Panc1 (cell line): Measurements from ENCODE around the gene TMEM191C. TPM values are rescaled to one million over a fixed set of nuclear protein-coding genes. Genes with fewer than 3 reads are reported as not detected.
"Not testable (repeated sequence)": the region's sequence is repeated elsewhere in the genome, so short reads cannot be mapped to it uniquely, and the experiment has no call there.

Experiments
- ATAC-seq: fragments of 200-7000 bp; cut with Tn5 transposase; 2 replicates; pipeline ENCODE4 v1.9.1; 2020; ENCODE audit warnings: mild to moderate bottlenecking, moderate library complexity
- BruUV-seq: library from RNA; stranded (reverse); fragments of 400-500 nt; replicated peaks from 2 replicates; lab custom pipeline; 2021; lab: Mats Ljungman, UMichigan
- CTCF ChIA-PET: fragments of 300-600 bp; sonication (Branson Sonifier 250); formaldehyde crosslinking; loops from one replicate; lab custom pipeline; 2022; ENCODE audit warnings: antibody characterized with exemption; lab: Charles Lee
- POLR2A ChIA-PET: fragments of 300-600 bp; sonication (Branson Sonifier 250); formaldehyde crosslinking; loops from one replicate; lab custom pipeline; 2022; ENCODE audit warnings: antibody characterized with exemption; lab: Charles Lee
- DNase-seq: peaks from one replicate; pipeline ENCODE4 v3.0.0-alpha.2; 2010; ENCODE audit warnings: low read depth, low spot score
- H3K27ac ChIP-seq: 2 replicates; pipeline ENCODE4 v1.5.1; 2011; ENCODE audit warnings: mild to moderate bottlenecking, low read length, inconsistent platforms
- H3K27me3 ChIP-seq: fragments of 200-500 bp; sonication (Bioruptor generic); 2 replicates; pipeline ENCODE4 v1.6.0; 2014; ENCODE audit warnings: low read length, inconsistent platforms; ENCODE audit not compliant: control insufficient read depth, insufficient read depth
- H3K36me3 ChIP-seq: fragments of 200-500 bp; sonication (Bioruptor generic); 2 replicates; pipeline ENCODE4 v1.5.1; 2014; ENCODE audit warnings: inconsistent platforms, mild to moderate bottlenecking, low read length, moderate library complexity; ENCODE audit not compliant: control insufficient read depth, insufficient read depth
- H3K4me1 ChIP-seq: 2 replicates; pipeline ENCODE4 v1.5.1; 2011; ENCODE audit warnings: inconsistent platforms, mild to moderate bottlenecking, low read length, moderate library complexity; ENCODE audit not compliant: control insufficient read depth, insufficient read depth
- H3K4me3 ChIP-seq, 2 experiments: 2 replicates each; pipeline ENCODE4 v1.5.1; 2011 to 2012; ENCODE audit warnings: low read depth in 2 of 2, low read length in 2 of 2, mild to moderate bottlenecking in 2 of 2, inconsistent platforms in 1 of 2, moderate library complexity in 1 of 2
- H3K9me3 ChIP-seq: fragments of 200-500 bp; sonication (Bioruptor generic); 2 replicates; pipeline ENCODE4 v1.5.1; 2014; ENCODE audit warnings: low read depth, mild to moderate bottlenecking, inconsistent platforms, low read length, moderate library complexity; ENCODE audit not compliant: control insufficient read depth, insufficient read depth
- CTCF ChIP-seq: fragments of 450-650 bp; IDR thresholded peaks from 2 replicates; pipeline ENCODE4 v1.5.1; 2017; ENCODE audit warnings: mild to moderate bottlenecking
- POLR2AphosphoS5 ChIP-seq: IDR thresholded peaks from 2 replicates; pipeline ENCODE4 v1.6.1; 2012; ENCODE audit warnings: mild to moderate bottlenecking, low read depth, low read length, moderate library complexity
- REST ChIP-seq, 2 experiments: IDR thresholded peaks; 2 replicates each; pipeline ENCODE4 v1.6.1; 2011 to 2012; ENCODE audit warnings: low read depth in 2 of 2, control low read depth in 1 of 2, low read length in 1 of 2, mild to moderate bottlenecking in 1 of 2, moderate library complexity in 1 of 2; ENCODE audit not compliant: insufficient read depth in 1 of 2
- SIN3A ChIP-seq: IDR thresholded peaks from 2 replicates; pipeline ENCODE4 v1.6.1; 2012; ENCODE audit warnings: low read depth, mild to moderate bottlenecking, low read length, moderate library complexity, borderline replicate concordance; ENCODE audit not compliant: insufficient read depth
- TCF7L2 ChIP-seq: IDR thresholded peaks from 2 replicates; pipeline ENCODE4 v1.6.1; 2011; ENCODE audit warnings: mild to moderate bottlenecking, low read depth, low read length, inconsistent platforms
- in situ Hi-C: cut with HindIII; loops from 2 replicates; pipeline ENCODE4 v1.10.0; 2016; ENCODE audit warnings: low sequenced_read_pairs, low pct_unique_long_range_greater_than_20kb
- intact Hi-C: fragments of 100-400 bp; cut with micrococcal nuclease; formaldehyde crosslinking; loops from one replicate; pipeline ENCODE4 v1.10.0; 2022; ENCODE audit not compliant: unreplicated experiment
- total RNA-seq: library from RNA; stranded (reverse); gene quantifications from one replicate; pipeline ENCODE4 v1.2.1, GENCODE V29; 2021; ENCODE audit not compliant: unreplicated experiment

TMEM191C gene
- total RNA-seq, 1 experiment from 2014 or later = 2.9 TPM

DNA sequence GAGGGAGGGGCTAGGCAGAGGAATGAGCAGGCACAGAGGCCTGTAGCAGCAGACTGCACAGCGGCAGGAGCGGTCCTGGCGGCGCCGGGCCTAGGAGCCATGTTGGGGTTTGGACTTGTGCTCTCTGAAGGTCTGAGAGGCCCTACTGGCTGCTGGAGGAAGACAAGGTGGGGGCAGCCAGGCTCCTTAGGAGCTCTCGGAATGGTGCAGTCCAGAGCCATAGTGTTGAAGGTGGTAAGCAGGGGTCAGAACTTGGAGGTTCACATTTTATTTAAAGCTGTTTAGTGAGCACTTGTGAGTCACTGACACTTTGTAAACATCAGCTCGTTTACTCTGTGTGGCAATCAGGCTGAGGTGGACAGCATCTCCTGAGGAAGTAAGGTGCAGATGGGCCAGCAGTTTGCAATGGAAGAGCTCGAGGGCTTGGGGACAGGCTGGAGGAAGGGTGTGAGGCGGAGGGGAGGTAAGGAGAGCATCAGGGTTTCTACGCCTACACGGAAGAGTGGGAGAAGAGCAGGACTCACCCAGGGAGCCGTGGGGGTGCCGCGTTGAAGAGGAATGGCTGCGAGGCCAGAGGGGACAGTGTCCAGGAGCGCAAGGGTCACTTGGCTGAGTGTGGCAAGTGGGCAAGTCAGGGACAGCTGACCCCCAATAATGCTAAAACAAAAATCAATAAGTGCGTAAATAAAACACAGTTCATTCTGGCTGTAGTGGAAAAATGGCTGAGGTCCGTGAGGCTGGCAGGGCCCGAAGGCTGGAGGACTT, 10.0 kb upstream of the TMEM191C start:
- POLR2A ChIA-PET = no interaction called here
- DNase-seq (peak; percentile 81), ATAC-seq (peak; percentile 90)
- CTCF ChIA-PET = interaction anchor here (1.2 kb wide), 1 partner anchor 9 kb away, joined by 6 read pairs; no protein-coding TSS in a partner anchor
- Histone ChIP-seq H3K9me3 (no peaks in the 10 kb centered on the region), H3K36me3 (no peaks in the 10 kb centered on the region), H3K4me1 (peaks cover 18% of the 10 kb centered on the region), H3K4me3 (peak overlapping the region in 1 of 2 experiments; percentile 19; a peak in 2 of 4 replicates), H3K27ac (peak overlapping the region; percentile 18; the same call in 1 of the 2 replicates), H3K27me3 (no peaks in the 10 kb centered on the region)
- intact Hi-C loops (no loop called here), in situ Hi-C loops (no loop called here)
- no TSS peak for BruUV-seq
- TF ChIP-seq TCF7L2 = no peak
- no peak for TF ChIP-seq REST (IDR thresholded peaks at IDR 0.05; ENCODE audit: insufficient read depth in 1 of 2, low read depth in 2 of 2, low read length in 1 of 2)
- no peak for TF ChIP-seq CTCF
- no peak for TF ChIP-seq SIN3A
- TF ChIP-seq POLR2AphosphoS5 = peak; percentile 34; the same call in 1 of the 2 replicates

- in situ Hi-C loops, intact Hi-C loops, BruUV-seq, H3K4me1 ChIP-seq, CTCF ChIA-PET, H3K4me3 ChIP-seq, DNase-seq, H3K27ac ChIP-seq, H3K36me3 ChIP-seq, H3K27me3 ChIP-seq, H3K9me3 ChIP-seq, POLR2A ChIA-PET: not testable (repeated sequence)
- 0 out of 2 replicates have a peak, but pooled peaks have one; percentile 67 for ATAC-seq
Measured at GRCh38 chr22:21462672-21463071, 4.5 kb upstream of the TMEM191C start.

- intact Hi-C loops, H3K27ac ChIP-seq, H3K27me3 ChIP-seq, H3K9me3 ChIP-seq, H3K4me1 ChIP-seq, CTCF ChIA-PET, in situ Hi-C loops, BruUV-seq, H3K36me3 ChIP-seq: not testable (repeated sequence)
- DNase-seq (peak; percentile 60), ATAC-seq (peak; percentile 93)
- POLR2A ChIA-PET = interaction anchor here (0.6 kb wide), 1 partner anchor 161 kb away, joined by 9 read pairs; the partner anchor contains the start of gene YDJC
- peak overlapping the region; percentile 24 to 37 for H3K4me3 ChIP-seq
Measured at GRCh38 chr22:21468194-21469096, 1.3 kb downstream of the TMEM191C start.

DNA sequence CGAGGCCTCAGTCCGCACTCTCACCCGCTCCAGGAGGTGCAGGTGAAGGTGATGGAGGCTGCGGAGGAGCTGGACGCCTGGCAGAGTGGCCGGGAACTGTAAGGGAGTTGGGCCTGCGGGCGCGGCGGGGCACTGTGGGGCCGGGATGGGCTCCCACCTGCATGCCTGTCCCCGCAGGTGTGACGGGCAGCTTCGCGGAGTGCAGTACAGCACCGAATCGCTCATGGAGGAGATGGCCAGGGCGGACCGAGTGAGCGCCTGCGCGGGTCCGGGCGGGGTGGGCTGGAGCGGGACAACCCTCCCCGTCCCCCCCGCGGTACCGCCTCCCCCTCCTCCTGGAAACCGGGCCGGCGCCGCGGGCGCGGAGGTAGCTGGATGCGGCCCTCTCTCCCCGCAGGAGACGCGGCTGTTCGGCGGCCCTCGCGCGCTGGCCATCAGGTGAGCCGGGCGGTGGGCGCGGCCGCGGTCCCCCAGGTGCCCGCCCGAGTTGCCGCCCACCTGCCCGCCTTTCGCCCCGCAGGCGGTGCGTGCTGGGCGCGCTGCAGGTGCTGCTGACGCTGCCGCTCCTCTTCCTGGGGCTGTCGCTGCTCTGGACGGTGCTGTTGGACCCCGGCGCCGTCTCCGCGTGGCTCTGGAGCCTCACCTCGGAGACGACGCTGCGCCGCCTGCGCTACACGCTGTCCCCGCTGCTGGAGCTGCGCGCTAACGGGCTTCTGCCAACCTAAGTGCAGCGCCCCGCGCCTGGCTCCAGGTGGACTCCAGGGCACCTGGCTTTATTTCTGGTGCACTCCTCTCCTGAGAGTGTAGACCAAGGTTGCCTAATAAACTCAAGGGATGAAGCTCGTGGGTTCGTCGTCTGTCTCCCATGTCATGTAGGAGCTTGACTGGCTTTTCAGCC, 2.2 kb downstream of the TMEM191C start:
- H3K36me3 ChIP-seq, in situ Hi-C loops, H3K4me1 ChIP-seq, CTCF ChIA-PET, POLR2A ChIA-PET, BruUV-seq, intact Hi-C loops, H3K9me3 ChIP-seq, H3K4me3 ChIP-seq, DNase-seq, H3K27ac ChIP-seq, H3K27me3 ChIP-seq: not testable (repeated sequence)
- ATAC-seq = peak; percentile 20
